A673 (cell line): ENCODE results near the gene LCE1B.

Experiments
- CTCF ChIP-seq: fragments of 300-800, 200-600 bp; sonication (generic); conservative IDR thresholded peaks from 2 replicates; pipeline ENCODE4 v1.5.1; 2017; ENCODE audit warnings: low read depth, mild to moderate bottlenecking, antibody characterized with exemption, low read length, moderate library complexity, mixed read lengths
- EZH2 ChIP-seq: fragments of 200-600 bp; sonication (generic); IDR thresholded peaks from 2 replicates; pipeline ENCODE4 v1.6.1; 2017; ENCODE audit warnings: borderline replicate concordance, low read depth, mild to moderate bottlenecking, mixed read lengths, antibody characterized with exemption, low read length; ENCODE audit not compliant: poor library complexity, severe bottlenecking

GRCh38 chr1:152824964-152825363 lies 13.2 kb downstream of the LCE1B start:
- TF ChIP-seq CTCF, result no peak
- no peak for TF ChIP-seq EZH2
